Urothelium cell line (cell line): ENCODE data around the gene ANKRA2.
A peak's percentile ranks its signal among the peaks of the same experiment; 100 is the strongest.
"Not testable (repeated sequence)": the region's sequence is repeated elsewhere in the genome, so short reads cannot be mapped to it uniquely, and the experiment has no call there.

Experiments
- DNase-seq: peaks from one replicate; pipeline ENCODE4 v3.0.0; 2011; ENCODE audit warnings: low spot score, mixed read lengths
- FAIRE-seq: peaks from 2 replicates; lab custom pipeline; 2011; peaks lifted over from hg19 to GRCh38; lab: Jason Lieb, UNC

The ANKRA2 gene

GRCh38 chr5:73552642-73553041 is 12.8 kb downstream of the ANKRA2 start:
- FAIRE-seq: no peak
- no peak for DNase-seq

- DNase-seq: no peak
- FAIRE-seq: no peak
These were observed 15.4 kb downstream of the ANKRA2 start for GRCh38 chr5:73550016-73550415.

GRCh38 chr5:73545403-73545779 is 20.0 kb downstream of the ANKRA2 start:
- DNase-seq: no peak
- FAIRE-seq: no peak

- FAIRE-seq (no peak), DNase-seq (no peak)
These were observed 20.7 kb downstream of the ANKRA2 start for GRCh38 chr5:73544429-73545402.

GRCh38 chr5:73542020-73542419 is 23.4 kb downstream of the ANKRA2 start:
- DNase-seq (no peak), FAIRE-seq (no peak)

GRCh38 chr5:73540192-73540591 is 25.2 kb downstream of the ANKRA2 start:
- FAIRE-seq (no peak), DNase-seq (peak; percentile 66)

GRCh38 chr5:73539730-73540129 is 25.7 kb downstream of the ANKRA2 start:
- DNase-seq (no peak), FAIRE-seq (no peak)

GRCh38 chr5:73534971-73535370 is 30.5 kb downstream of the ANKRA2 start:
- FAIRE-seq: no peak
- DNase-seq: no peak

GRCh38 chr5:73534011-73534644 is 31.3 kb downstream of the ANKRA2 start:
- DNase-seq (no peak), FAIRE-seq (no peak)

GRCh38 chr5:73532195-73532594 is 33.2 kb downstream of the ANKRA2 start:
- no peak for FAIRE-seq
- DNase-seq: no peak

GRCh38 chr5:73531356-73531755 is 34.1 kb downstream of the ANKRA2 start:
- no peak for FAIRE-seq
- no peak for DNase-seq

- FAIRE-seq: no peak
- DNase-seq: no peak
These were observed 36.4 kb downstream of the ANKRA2 start for GRCh38 chr5:73529081-73529480.

GRCh38 chr5:73528248-73528647 is 37.2 kb downstream of the ANKRA2 start:
- DNase-seq (no peak), FAIRE-seq (no peak)

- FAIRE-seq (no peak), DNase-seq (no peak)
These were observed 39.7 kb downstream of the ANKRA2 start for GRCh38 chr5:73525606-73526203.

GRCh38 chr5:73523861-73524260 is 41.6 kb downstream of the ANKRA2 start:
- FAIRE-seq (no peak), DNase-seq (no peak)

GRCh38 chr5:73522989-73523388 is 42.5 kb downstream of the ANKRA2 start:
- FAIRE-seq: no peak
- no peak for DNase-seq

- DNase-seq (peak; percentile 85), FAIRE-seq (no peak)
These were observed 45.7 kb downstream of the ANKRA2 start for GRCh38 chr5:73519531-73520283.

- FAIRE-seq: no peak
- no peak for DNase-seq
These were observed 50.2 kb downstream of the ANKRA2 start for GRCh38 chr5:73515232-73515631.

- FAIRE-seq (no peak), DNase-seq (no peak)
These were observed 51.0 kb downstream of the ANKRA2 start for GRCh38 chr5:73514418-73514817.

GRCh38 chr5:73513996-73514395 is 51.4 kb downstream of the ANKRA2 start:
- FAIRE-seq (no peak), DNase-seq (no peak)

- peak; percentile 65 for FAIRE-seq
- not testable (repeated sequence) for DNase-seq
These were observed 56.9 kb downstream of the ANKRA2 start for GRCh38 chr5:73508521-73508920.
